Measurements from ENCODE around the gene HSD17B14.

Gene HSD17B14

GRCh38 chr19:48861313-48861712 lies 25.0 kb upstream of the HSD17B14 start:
- DNase-seq (ENCODE audit: low spot score) = no peak
- TF ChIP-seq CTCF (IDR thresholded peaks at IDR 0.05; ENCODE audit: borderline replicate concordance, control extremely low read depth, extremely low read depth, insufficient read depth, missing control alignments) = no peak
- in situ Hi-C loops (cut with MboI; ENCODE audit: low sequenced_read_pairs, unreplicated experiment) = no loop called here

DNA sequence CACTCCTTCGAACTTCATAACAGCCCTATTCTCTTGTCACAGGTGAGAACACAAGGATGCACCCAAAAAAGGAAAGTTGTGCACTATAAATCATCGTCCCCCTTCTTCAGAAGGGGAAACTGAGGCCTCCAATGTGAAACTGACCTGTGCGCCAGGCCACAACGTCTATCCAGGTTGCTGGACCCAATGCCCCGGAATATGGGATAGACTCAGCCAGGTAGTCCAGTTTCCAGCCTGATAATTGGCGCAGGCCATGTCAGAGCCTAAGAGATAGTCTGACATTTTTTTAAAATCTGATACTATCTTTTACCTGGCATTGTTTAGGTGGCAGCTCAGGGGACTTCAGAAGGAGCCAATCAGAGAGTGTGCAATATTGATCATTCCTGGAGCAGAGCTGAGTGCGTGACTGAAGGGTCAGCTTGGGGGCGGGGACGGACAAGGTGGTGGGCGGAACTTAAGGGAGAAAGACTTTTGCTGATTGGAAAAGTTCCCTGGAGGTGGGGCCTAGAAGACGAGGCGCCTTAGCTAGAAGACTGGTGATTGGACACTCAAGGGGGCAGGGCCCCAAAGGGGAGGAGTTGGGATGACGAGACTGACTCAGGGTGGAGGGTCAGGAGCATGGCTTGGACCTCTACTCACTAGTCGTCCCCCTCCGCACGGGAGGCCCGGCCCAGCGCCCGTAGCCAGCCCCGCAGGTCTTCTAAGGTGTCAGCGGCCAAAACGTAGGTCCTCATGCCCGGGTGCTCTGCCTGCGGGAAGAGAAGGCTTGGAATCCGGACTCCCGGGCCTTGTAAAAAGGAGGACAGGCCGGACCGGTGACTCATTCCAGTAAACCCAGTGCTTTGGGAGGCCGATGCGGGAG lies 23.7 kb upstream of the HSD17B14 start:
- TF ChIP-seq CTCF (IDR thresholded peaks at IDR 0.05; ENCODE audit: borderline replicate concordance, control extremely low read depth, extremely low read depth, insufficient read depth, missing control alignments) = no peak
- DNase-seq (ENCODE audit: low spot score) = no peak
- in situ Hi-C loops (cut with MboI; ENCODE audit: low sequenced_read_pairs, unreplicated experiment) = no loop called here

DNA sequence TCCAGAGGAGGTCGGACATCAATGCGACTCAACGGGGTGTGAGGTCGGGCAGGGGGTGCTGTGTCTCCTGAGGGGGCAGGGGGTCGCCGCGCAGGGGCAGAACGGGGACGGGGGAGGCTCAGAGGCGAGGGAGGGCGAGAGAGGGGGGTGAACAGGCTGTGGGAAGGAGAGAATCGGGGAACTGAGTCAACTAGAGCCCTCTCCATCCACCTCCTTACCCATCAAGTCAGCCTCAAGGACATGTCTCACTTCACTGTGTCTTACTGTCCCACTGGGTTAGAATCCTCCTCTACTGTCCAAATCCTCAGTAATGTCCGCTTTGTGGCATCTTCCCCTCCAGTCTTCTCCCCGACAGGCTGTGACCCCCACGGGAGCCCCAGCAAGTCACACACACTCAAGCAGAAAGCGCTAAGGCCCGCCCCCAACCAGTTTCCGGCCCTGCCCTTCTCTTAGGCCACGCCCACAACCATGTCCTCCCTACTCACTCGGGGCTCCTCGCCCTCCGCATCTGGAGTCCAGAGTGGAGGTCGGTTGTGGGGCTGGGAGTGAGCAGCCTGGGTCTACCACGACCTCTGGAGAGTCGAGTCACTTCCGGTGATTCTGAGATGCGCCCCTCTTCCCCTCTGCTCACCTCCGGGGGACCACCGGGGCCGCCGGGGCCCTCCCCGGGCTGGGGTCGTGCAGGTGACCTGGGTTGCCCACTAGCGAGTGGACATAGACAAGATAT lies 22.9 kb upstream of the HSD17B14 start:
- in situ Hi-C loops (cut with MboI; ENCODE audit: low sequenced_read_pairs, unreplicated experiment) = no loop called here
- no peak for TF ChIP-seq CTCF (IDR thresholded peaks at IDR 0.05; ENCODE audit: borderline replicate concordance, control extremely low read depth, extremely low read depth, insufficient read depth, missing control alignments)

GRCh38 chr19:48856921-48857320 lies 20.6 kb upstream of the HSD17B14 start:
- in situ Hi-C loops (cut with MboI; ENCODE audit: low sequenced_read_pairs, unreplicated experiment) = no loop called here
- DNase-seq (ENCODE audit: low spot score) = no peak
- TF ChIP-seq CTCF (IDR thresholded peaks at IDR 0.05; ENCODE audit: borderline replicate concordance, control extremely low read depth, extremely low read depth, insufficient read depth, missing control alignments) = no peak

More for the DNA sequence above, 22.9 kb upstream of the HSD17B14 start:
- DNase-seq (ENCODE audit: low spot score) = peak; percentile 83

- in situ Hi-C loops (cut with MboI; ENCODE audit: low sequenced_read_pairs, unreplicated experiment) = no loop called here
- TF ChIP-seq CTCF (IDR thresholded peaks at IDR 0.05; ENCODE audit: borderline replicate concordance, control extremely low read depth, extremely low read depth, insufficient read depth, missing control alignments) = no peak
- no peak for DNase-seq (ENCODE audit: low spot score)
These were observed 17.8 kb upstream of the HSD17B14 start for GRCh38 chr19:48854103-48854502.

DNA sequence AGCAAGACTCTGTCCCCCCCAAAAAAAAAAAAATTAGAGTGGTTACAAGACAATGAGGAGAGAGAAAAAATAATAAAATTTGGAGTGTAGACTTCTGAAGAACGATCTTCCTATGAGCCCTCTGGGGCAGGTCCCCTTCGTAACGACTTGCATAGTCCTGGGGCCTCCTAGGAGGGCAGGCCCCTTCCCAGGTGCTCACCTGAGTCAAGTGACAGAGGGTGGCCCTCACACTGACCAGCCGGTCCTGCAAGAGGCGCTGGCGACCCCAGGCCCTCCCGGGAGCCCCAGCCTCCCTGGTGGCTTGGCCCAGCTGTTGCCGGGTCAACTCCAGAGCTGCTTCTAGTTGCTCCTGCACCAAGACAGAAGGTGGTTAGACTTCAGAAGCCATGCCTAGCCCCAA lies 17.2 kb upstream of the HSD17B14 start:
- TF ChIP-seq CTCF (IDR thresholded peaks at IDR 0.05; ENCODE audit: borderline replicate concordance, control extremely low read depth, extremely low read depth, insufficient read depth, missing control alignments) = no peak
- no peak for DNase-seq (ENCODE audit: low spot score)
- in situ Hi-C loops (cut with MboI; ENCODE audit: low sequenced_read_pairs, unreplicated experiment) = no loop called here

Data from GM13976 (cell line).